Keratinocyte (primary cell): ENCODE results near the gene NCKAP5. TPM values are rescaled to one million over a fixed set of nuclear protein-coding genes. Genes with fewer than 3 reads are reported as not detected.

Experiments
- DNase-seq: peaks from one replicate; pipeline ENCODE4 v3.0.0-alpha.2; 2011; ENCODE audit warnings: low read depth, missing footprints, low spot score
- FAIRE-seq: peaks from 2 replicates; lab custom pipeline; 2011; peaks lifted over from hg19 to GRCh38; lab: Jason Lieb, UNC
- H2AFZ ChIP-seq: 2 replicates; pipeline ENCODE4 v1.6.0; 2012; ENCODE audit warnings: low read length, control low read depth, inconsistent platforms; ENCODE audit not compliant: control insufficient read depth
- H3K27ac ChIP-seq: 2 replicates; pipeline ENCODE4 v1.5.1; 2011; ENCODE audit warnings: low read length; ENCODE audit not compliant: control insufficient read depth, insufficient read depth
- H3K27me3 ChIP-seq: 3 replicates; pipeline ENCODE4 v1.6.0; 2011; ENCODE audit warnings: low read length; ENCODE audit not compliant: control insufficient read depth, insufficient read depth; ENCODE audit errors: extremely low read depth
- H3K36me3 ChIP-seq, 2 experiments: 2 replicates in 1 of 2; 3 replicates in 1 of 2; pipeline ENCODE4 v1.5.1; 2011; ENCODE audit warnings: low read length in 2 of 2, mild to moderate bottlenecking in 1 of 2; ENCODE audit not compliant: control insufficient read depth in 2 of 2, insufficient read depth in 2 of 2; ENCODE audit errors: extremely low read depth in 1 of 2
- H3K4me1 ChIP-seq: 3 replicates; pipeline ENCODE4 v1.5.1; 2011; ENCODE audit warnings: low read length; ENCODE audit not compliant: control insufficient read depth, insufficient read depth; ENCODE audit errors: extremely low read depth
- H3K4me2 ChIP-seq: 3 replicates; pipeline ENCODE4 v1.6.0; 2011; ENCODE audit warnings: low read depth, low read length; ENCODE audit not compliant: control insufficient read depth, insufficient read depth; ENCODE audit errors: extremely low read depth
- H3K4me3 ChIP-seq, 3 experiments: fragments of 200-600 bp in 1 of 3; sonication (generic) in 1 of 3; 2 replicates in 2 of 3; 3 replicates in 1 of 3; pipeline ENCODE4 v1.5.1; 2011 to 2016; ENCODE audit warnings: low read length in 3 of 3, mild to moderate bottlenecking in 3 of 3, control low read depth in 2 of 3, inconsistent platforms in 1 of 3, low read depth in 1 of 3, mixed read lengths in 1 of 3, mixed run types in 1 of 3, moderate library complexity in 1 of 3; ENCODE audit not compliant: control insufficient read depth in 2 of 3, insufficient read depth in 2 of 3; ENCODE audit errors: extremely low read depth in 1 of 3
- H3K79me2 ChIP-seq: 2 replicates; pipeline ENCODE4 v1.6.0; 2012; ENCODE audit warnings: low read length; ENCODE audit not compliant: control insufficient read depth, insufficient read depth
- H3K9ac ChIP-seq: 3 replicates; pipeline ENCODE4 v1.6.0; 2011; ENCODE audit warnings: low read length; ENCODE audit not compliant: control insufficient read depth, insufficient read depth; ENCODE audit errors: extremely low read depth
- H3K9me1 ChIP-seq: 3 replicates; pipeline ENCODE4 v1.6.0; 2011; ENCODE audit warnings: low read length; ENCODE audit not compliant: control insufficient read depth, insufficient read depth; ENCODE audit errors: extremely low read depth
- H3K9me3 ChIP-seq: 2 replicates; pipeline ENCODE4 v1.5.1; 2012; ENCODE audit warnings: low read depth, low read length; ENCODE audit not compliant: control insufficient read depth
- H4K20me1 ChIP-seq: 3 replicates; pipeline ENCODE4 v1.6.0; 2011; ENCODE audit warnings: low read length; ENCODE audit not compliant: control insufficient read depth, insufficient read depth; ENCODE audit errors: extremely low read depth
- CTCF ChIP-seq, 3 experiments: IDR thresholded peaks in 1 of 3; conservative IDR thresholded peaks in 1 of 3; optimal IDR thresholded peaks in 1 of 3; 2 replicates in 2 of 3; 3 replicates in 1 of 3; pipeline versions ENCODE3 to v1.5.1; 2011; ENCODE audit warnings: low read length in 3 of 3, mild to moderate bottlenecking in 3 of 3, moderate library complexity in 2 of 3, control low read depth in 1 of 3, inconsistent platforms in 1 of 3; ENCODE audit not compliant: insufficient read depth in 2 of 3; ENCODE audit errors: extremely low read depth in 1 of 3
- EZH2 ChIP-seq: IDR thresholded peaks from one replicate; pipeline ENCODE4 v1.6.1; 2012; ENCODE audit warnings: inconsistent platforms, mild to moderate bottlenecking, low read length, moderate library complexity
- dilution Hi-C: fragments of 300-500 bp; cut with MboI; formaldehyde crosslinking; loops from one replicate; pipeline ENCODE4 v1.7.0; 2020; ENCODE audit warnings: low sequenced_read_pairs; ENCODE audit not compliant: extremely low pct_ligation_motif_present
- polyA plus RNA-seq, 5 experiments: library from polyadenylated mRNA; depleted of rRNA in 3 of 5; stranded (reverse) in 3 of 5; stranded (forward) in 1 of 5; unstranded in 1 of 5; fragments of >200 nt; gene quantifications; 1 replicate in 1 of 5; 2 replicates in 3 of 5; 3 replicates in 1 of 5; pipeline versions ENCODE4 v1.2.1 to v1.2.3, GENCODE V29; 2011 to 2012; ENCODE audit warnings: missing spikeins in 2 of 5, low read depth in 1 of 5, low replicate concordance in 1 of 5

NCKAP5 gene
- polyA plus RNA-seq, 1 donor (not counting 4 experiments of a cell fraction or from before 2014, with no cell fraction given): 3.6 TPM

- no peaks in the 10 kb centered on the region for H3K9me1 ChIP-seq
- dilution Hi-C loops: no loop called here
- H3K4me1 ChIP-seq: peaks cover 6% of the 10 kb centered on the region
- TF ChIP-seq EZH2 (no peak), CTCF (optimal IDR thresholded peaks at IDR 0.05 in 1 of 3, IDR thresholded peaks at IDR 0.05 in 1 of 3, conservative IDR thresholded peaks at IDR 0.05 in 1 of 3; ENCODE audit: extremely low read depth in 1 of 3, insufficient read depth in 2 of 3, low read length in 3 of 3) (no peak)
- no peak overlapping the region for H3K4me2 ChIP-seq
- no peak overlapping the region for H3K4me3 ChIP-seq
- DNase-seq (no peak), FAIRE-seq (no peak)
- H4K20me1 ChIP-seq: no peaks in the 10 kb centered on the region
- H3K36me3 ChIP-seq: no peaks in the 10 kb centered on the region
- no peak overlapping the region for H3K9ac ChIP-seq
- no peaks in the 10 kb centered on the region for H3K9me3 ChIP-seq
- no peak overlapping the region for H3K27ac ChIP-seq
- H3K27me3 ChIP-seq: no peaks in the 10 kb centered on the region
- no peak overlapping the region for H2AFZ ChIP-seq
- H3K79me2 ChIP-seq: no peaks in the 10 kb centered on the region
These were observed 123.8 kb downstream of the NCKAP5 start for GRCh38 chr2:133444465-133444864.

- dilution Hi-C loops: no loop called here
These were observed 125.9 kb downstream of the NCKAP5 start for GRCh38 chr2:133442393-133442792.

More at GRCh38 chr2:133442393-133442792, 125.9 kb downstream of the NCKAP5 start:
- Histone ChIP-seq H3K4me3 (no peak overlapping the region), H3K36me3 (no peaks in the 10 kb centered on the region), H3K27me3 (no peaks in the 10 kb centered on the region), H4K20me1 (no peaks in the 10 kb centered on the region), H3K9ac (no peak overlapping the region), H3K4me2 (no peak overlapping the region), H3K4me1 (peaks cover 14% of the 10 kb centered on the region), H3K27ac (no peak overlapping the region), H3K9me1 (no peaks in the 10 kb centered on the region), H2AFZ (no peak overlapping the region), H3K79me2 (no peaks in the 10 kb centered on the region), H3K9me3 (no peaks in the 10 kb centered on the region)
- TF ChIP-seq CTCF (optimal IDR thresholded peaks at IDR 0.05 in 1 of 3, IDR thresholded peaks at IDR 0.05 in 1 of 3, conservative IDR thresholded peaks at IDR 0.05 in 1 of 3; ENCODE audit: extremely low read depth in 1 of 3, insufficient read depth in 2 of 3, low read length in 3 of 3) (no peak), EZH2 (no peak)
- no peak for DNase-seq
- FAIRE-seq: no peak
